Measurements from ENCODE around the gene TENM3.

DNA sequence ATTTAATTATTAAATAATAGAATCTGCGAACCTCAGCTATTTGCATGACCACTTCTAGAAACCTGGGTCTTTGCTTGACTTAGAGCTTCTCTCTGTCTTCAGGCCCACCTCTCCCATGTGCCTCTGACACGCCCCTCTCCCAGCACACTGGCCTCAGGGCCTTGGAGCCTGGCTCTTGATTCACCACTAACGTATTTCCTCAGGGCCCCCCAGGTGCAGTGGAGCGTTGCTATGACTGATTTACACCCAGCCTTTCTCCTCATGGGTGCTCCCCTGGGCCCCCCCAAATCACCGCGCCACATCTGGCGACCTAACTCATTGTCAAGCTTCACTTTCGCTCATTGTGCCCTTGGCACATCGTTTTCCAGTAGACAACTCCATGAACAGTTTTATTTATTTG lies 37.9 kb upstream of the TENM3 start:
- no peak for TF ChIP-seq JUND (IDR thresholded peaks at IDR 0.05; ENCODE audit: low read depth, low read length)
- TF ChIP-seq ZBED1 (IDR thresholded peaks at IDR 0.05; ENCODE audit: borderline replicate concordance): no peak
- TF ChIP-seq POLR2A (IDR thresholded peaks at IDR 0.05; ENCODE audit: low read depth, low read length): no peak
- no peak for TF ChIP-seq CHD1 (IDR thresholded peaks at IDR 0.05; ENCODE audit: low read depth, low read length)
- no peak for TF ChIP-seq TCF12 (IDR thresholded peaks at IDR 0.05; ENCODE audit: low read depth, low read length)
- TF ChIP-seq EZH2 (IDR thresholded peaks at IDR 0.05; ENCODE audit: borderline replicate concordance, control insufficient read depth, low read depth, low read length): no peak
- no peak for TF ChIP-seq TAF1 (IDR thresholded peaks at IDR 0.05; ENCODE audit: borderline replicate concordance, low read depth, low read length)
- TF ChIP-seq, protein P1, sequence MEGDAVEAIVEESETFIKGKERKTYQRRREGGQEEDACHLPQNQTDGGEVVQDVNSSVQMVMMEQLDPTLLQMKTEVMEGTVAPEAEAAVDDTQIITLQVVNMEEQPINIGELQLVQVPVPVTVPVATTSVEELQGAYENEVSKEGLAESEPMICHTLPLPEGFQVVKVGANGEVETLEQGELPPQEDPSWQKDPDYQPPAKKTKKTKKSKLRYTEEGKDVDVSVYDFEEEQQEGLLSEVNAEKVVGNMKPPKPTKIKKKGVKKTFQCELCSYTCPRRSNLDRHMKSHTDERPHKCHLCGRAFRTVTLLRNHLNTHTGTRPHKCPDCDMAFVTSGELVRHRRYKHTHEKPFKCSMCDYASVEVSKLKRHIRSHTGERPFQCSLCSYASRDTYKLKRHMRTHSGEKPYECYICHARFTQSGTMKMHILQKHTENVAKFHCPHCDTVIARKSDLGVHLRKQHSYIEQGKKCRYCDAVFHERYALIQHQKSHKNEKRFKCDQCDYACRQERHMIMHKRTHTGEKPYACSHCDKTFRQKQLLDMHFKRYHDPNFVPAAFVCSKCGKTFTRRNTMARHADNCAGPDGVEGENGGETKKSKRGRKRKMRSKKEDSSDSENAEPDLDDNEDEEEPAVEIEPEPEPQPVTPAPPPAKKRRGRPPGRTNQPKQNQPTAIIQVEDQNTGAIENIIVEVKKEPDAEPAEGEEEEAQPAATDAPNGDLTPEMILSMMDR (IDR thresholded peaks at IDR 0.05 in 2 of 3, conservative IDR thresholded peaks at IDR 0.05 in 1 of 3; ENCODE audit: control insufficient read depth in 2 of 3, extremely low read depth in 1 of 3, insufficient read depth in 1 of 3, low read depth in 3 of 3, low read length in 3 of 3): no peak

Data from GM12878 (cell line).